ENCODE data around the gene TMF1. TPM values are rescaled to one million over a fixed set of nuclear protein-coding genes. Genes with fewer than 3 reads are reported as not detected.

TMF1 gene
- total and polyA plus RNA-seq, 2 of the 8 experiments (the other 6 are each of a cell fraction or from before 2014, with no cell fraction given) = 1.4 to 18.3 TPM

- TF ChIP-seq KDM5A (IDR thresholded peaks at IDR 0.05; ENCODE audit: low read length) (no peak), ATF3 (IDR thresholded peaks at IDR 0.05; ENCODE audit: insufficient read depth, low read depth, low read length) (no peak), ASH2L (IDR thresholded peaks at IDR 0.05; ENCODE audit: low read length) (no peak), GABPA (IDR thresholded peaks at IDR 0.05; ENCODE audit: borderline replicate concordance, insufficient read depth, low read length) (no peak), SP4 (IDR thresholded peaks at IDR 0.05; ENCODE audit: low read length) (no peak)
These were observed 20.8 kb upstream of the TMF1 start (continued) for GRCh38 chr3:69072928-69073327.

All from H1 (cell line).